Dedifferentiated amniotic fluid mesenchymal stem cell (primary cell): ENCODE data around the gene DEPP1.
"Not testable (repeated sequence)": the region's sequence is repeated elsewhere in the genome, so short reads cannot be mapped to it uniquely, and the experiment has no call there.

Experiments
- DNase-seq: peaks from one replicate; pipeline ENCODE4 v3.0.0-alpha.2; 2016; ENCODE audit errors: extremely low spot score

The DEPP1 gene

DNA sequence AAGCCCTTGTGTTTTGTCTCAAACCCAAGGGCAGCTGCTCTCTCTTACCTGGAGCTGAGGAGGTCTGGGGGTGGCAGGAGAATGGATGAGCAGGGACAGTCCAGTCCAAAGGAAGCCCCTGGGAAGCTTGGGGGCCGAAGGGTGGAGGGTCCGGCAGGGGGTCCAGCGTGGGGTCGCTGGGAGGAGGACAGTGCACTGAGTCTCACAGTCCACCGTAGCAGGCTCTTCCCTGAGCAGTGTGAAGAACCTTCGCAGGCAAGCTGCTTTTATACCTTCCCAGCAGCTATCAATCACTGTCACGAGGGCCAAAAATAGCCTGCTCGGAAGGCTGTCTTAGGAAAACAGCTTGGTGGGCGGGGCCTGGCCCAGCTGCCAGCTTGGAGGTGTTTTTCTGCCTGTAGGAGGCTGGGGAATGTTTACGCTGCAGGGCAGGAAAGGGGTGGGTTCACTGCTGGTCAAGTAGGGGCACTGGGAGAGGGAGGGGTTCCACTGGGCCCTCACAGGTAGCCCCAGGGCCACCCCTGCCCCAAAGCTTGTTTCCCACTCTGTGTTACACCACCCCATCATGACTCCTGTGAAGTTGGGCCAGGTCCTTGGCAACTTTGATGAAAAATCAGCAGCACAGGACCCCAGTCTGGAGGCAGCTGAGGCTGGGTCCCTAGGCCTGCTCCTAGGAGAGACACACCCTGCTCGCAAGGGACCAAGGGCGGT, at the start of gene DEPP1:
Gene DEPP1, minus strand, starts transcription at position 240 of the 711 bp plus-strand sequence. CDS start 779 bp downstream, outside the sequence.
- DNase-seq: peak; percentile 86

DNA sequence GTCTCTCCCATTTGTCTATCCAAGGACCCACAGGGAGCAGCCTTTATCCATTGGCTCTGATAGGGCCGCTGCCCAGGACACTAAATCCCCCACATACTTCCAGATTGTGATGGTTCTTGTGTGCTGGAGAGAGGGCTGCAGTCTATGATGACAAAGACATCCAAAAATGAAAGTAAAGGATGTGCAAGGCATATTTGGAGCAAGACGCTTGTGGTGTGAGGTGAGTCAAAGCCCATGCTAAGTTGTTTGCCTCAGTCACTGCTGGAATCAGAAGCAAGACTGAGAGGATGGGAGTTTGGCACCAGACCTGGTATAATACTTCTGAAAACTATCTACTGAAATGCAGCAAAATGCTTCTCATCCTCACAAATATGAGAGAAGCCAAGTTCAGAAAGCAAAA, 44.8 kb upstream of the DEPP1 start:
- no peak for DNase-seq

- no peak for DNase-seq
Measured at GRCh38 chr10:45015590-45015989, 37.0 kb upstream of the DEPP1 start.

- DNase-seq: not testable (repeated sequence)
Measured at GRCh38 chr10:45014557-45014956, 35.9 kb upstream of the DEPP1 start.

- DNase-seq: peak; percentile 92
Measured at GRCh38 chr10:45008524-45009161, 30.0 kb upstream of the DEPP1 start.

DNA sequence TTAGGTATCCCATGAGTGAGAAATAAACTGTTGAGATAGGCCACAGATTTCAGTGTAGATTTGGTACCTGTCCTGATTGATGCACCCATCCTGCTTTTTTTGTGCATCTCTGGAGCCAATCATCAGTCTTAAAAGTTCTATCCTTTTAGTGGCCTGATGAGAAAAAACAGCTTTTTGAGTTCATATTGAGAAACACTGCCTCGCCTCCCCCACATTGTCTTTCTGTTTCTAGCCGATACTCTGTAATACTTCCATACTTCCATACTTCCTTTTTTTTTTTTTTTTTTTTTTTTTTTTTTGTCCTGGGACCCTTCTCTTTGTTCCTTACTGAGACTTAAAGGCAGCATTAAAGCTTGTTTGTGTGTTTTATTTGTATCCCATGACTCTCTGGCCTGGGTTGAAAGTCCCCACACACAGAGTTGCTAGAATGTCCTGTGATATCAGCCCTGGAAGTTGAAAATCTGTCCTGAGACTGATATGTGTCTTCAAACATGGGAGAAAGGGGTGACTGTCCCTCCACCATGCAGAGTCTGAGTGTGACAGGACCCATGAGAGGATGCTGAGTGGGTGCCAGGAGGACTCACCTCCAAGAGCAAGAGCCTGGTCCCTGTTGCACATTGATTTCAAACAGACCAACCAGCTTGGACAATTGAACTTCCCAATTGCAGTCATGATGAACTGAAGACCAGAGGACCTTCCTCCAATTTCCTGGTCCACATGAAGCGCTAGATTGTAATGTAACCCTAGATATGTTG, 27.8 kb upstream of the DEPP1 start:
- no peak for DNase-seq

- DNase-seq: no peak
Measured at GRCh38 chr10:45005284-45005683, 26.7 kb upstream of the DEPP1 start.

DNA sequence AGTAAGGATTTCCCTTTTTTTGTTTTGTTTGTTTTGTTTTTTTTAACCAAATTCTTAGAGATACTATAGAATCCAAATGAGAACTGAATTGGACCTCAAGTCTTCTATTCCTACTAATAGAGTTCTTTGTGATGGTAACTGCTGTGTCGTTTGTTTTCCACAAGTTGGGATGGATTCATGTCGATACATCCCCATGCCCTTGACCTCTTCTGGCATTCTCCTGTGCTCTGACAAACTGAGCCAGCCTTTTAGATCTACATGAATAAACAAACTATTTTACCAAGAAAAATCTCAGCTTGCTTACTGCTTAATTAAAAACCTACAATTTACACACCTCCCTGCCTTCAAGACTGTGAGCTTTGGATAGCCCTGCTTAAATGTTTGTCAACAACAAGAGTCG, 26.1 kb upstream of the DEPP1 start:
- no peak for DNase-seq

- no peak for DNase-seq
Measured at GRCh38 chr10:45003432-45004000, 24.9 kb upstream of the DEPP1 start.

DNA sequence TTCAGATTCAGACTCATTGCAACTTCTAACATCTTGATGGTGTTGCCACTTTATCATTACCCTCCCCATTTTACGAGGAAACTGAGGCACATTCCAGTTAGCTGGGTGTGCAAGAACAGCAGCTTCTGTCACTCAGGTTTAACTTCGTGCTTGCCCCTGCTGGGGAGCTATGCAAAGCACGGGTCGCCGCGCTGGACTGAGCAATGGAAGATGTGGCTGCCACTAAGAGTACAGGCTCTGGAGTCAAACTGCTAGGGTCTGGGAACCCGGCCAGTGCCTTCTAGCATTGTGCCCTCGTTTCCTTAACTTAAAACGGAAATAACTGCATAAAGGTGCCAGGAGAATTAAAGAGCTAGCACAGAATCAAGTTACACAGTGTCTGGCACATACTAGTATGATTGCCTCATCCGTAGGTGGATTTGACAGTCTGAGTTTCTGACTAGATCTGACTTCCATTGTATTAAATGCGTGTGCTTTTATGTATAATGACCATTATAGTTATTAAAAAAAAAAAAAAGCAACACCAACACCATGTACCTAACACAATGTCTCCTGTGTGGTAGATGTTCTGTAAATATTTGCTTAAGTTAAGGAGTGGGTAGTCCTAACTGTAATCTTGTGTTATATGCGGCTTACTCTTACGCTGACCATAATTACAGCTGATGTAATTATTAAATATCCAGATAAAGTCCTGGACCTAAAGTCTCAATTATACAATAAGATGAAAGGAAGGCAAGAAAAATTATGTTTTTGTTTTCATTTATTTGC, 23.0 kb upstream of the DEPP1 start:
- peak; percentile 59 for DNase-seq

GRCh38 chr10:45000752-45001380, 22.3 kb upstream of the DEPP1 start, which contains the start of gene ZNF22:
ZNF22 (plus strand) TSS chr10:45000923; CDS start chr10:45003369, 2,446 bp downstream.
- peak; percentile 40 for DNase-seq

DNA sequence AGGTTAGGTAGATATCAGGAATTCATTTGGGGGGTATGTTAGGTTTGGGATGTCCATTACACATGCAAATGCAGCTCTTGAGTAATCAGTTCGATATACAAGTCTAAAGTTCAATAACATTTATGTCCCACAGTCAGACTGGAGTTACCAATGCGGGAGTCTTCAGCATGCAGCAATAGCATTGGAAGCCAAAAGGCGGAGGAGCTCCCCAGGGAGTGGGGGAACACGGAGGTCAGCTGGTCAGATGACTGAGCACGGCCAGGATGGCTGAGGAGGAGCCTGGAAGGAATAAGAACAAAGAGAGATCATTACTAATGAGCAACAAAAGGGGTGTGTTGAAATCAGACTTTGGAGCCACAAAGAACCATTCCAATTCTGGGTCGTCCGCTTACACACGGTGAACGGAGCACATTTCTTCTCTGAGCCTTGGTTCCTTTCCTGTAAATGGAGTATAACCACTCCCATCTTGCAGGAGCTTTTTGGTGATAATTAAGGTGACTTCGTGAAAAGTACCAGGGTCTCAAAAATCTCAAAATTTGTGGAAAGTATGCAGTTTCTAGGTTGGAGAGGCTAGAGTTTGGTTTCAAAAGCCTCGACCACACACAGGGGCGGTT, 21.6 kb upstream of the DEPP1 start:
- no peak for DNase-seq

GRCh38 chr10:44998146-44998631, 19.6 kb upstream of the DEPP1 start:
- no peak for DNase-seq

- no peak for DNase-seq
Measured at GRCh38 chr10:44997105-44997748, 18.6 kb upstream of the DEPP1 start.

DNA sequence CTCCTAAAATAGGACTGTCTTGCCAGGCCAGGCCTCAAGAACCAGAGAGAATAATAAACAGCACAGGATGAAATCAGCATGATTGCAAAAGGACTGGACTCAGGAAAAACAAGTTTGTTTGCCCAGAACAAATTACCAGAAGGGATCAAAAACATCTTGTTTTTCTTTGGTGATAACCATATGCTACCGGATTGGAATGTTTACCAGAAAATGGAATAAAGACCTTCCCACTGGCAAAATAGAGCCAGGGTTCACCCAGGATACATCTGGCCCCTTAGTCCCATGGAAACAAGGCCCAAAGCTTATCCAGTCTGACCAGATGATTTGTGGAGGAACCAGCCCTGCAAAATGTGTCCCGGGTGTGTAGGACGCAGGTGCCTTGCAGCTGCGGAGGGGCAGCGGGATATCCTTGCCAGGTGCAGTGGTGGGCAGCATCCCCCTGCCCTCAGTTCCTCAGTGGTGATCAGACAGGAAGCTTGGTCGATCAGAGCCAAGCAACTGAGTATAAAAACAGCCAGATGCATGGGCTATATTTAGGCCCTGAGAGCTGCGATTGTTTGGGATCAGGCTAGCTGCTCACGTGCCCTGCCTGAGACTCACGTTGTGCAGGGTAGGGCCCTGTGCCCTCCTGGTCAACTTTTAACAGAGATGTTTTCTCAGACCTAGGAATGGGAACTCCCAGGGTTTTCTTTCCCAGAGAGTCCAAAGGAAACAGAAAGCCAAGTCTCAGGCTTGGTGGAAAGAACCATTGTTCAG, 17.5 kb upstream of the DEPP1 start:
- DNase-seq: peak; percentile 36

DNA sequence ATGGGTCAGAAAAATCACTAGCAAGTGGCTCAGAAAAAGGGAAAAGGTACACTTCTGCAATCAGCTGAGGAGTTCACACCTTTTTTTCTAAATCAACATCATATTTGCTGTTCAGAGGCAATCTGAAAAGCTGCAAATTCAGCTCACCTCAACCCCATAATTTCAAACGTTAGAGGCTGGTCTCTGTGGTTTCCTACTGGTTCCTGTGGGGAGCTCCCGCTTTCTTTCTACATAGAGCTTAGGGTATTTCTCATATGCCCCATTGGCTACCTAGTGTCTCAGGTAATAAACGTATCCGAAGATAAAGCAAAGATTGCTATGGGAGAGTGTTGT, 16.9 kb upstream of the DEPP1 start:
- DNase-seq: no peak

DNA sequence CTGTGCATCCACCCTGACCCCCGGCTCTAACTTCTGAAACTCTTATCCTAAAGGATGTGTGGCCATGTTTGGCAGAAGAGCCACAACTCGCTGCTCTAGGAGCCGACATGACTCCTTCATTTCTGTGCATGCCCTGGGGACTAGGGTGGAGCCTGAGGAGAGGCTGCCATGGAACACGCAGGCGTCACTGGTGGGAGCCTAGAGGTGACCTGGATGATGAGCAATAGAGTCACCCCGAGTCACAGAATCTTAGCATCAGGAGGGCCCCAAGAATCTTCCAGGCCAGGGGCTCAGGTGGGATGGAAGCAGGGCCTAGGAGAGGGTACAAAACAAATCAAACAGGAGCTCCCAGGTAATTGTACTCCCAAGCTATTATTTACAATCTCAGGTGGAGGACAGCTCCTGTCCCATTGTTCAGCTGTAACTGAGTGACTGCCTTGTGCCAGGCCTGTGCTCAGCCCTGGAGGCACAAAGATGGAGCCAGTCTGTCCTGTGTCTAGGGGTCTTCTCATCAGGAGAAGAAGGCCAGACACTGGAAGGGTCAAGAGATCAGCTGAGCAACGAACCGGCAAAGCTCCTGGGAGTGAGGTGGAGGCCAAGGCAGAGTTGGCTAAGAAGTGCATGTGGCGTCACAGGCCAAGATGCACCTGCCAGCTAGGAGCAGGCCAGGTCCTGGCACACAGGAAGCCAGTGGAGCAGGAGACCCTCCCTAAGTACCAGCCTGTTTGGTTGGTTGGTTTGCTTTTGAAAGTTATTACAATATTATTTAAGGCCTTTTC, 16.3 kb upstream of the DEPP1 start:
- no peak for DNase-seq

- peak; percentile 79 for DNase-seq
Measured at GRCh38 chr10:44993922-44994751, 15.5 kb upstream of the DEPP1 start.
